A673 (cell line): ENCODE results near the gene FNDC3B. TPM values are rescaled to one million over a fixed set of nuclear protein-coding genes. Genes with fewer than 3 reads are reported as not detected.

Experiments used
- BruUV-seq: library from RNA; stranded (reverse); fragments of 400-500 nt; replicated peaks from 2 replicates; lab custom pipeline; 2021; lab: Mats Ljungman, UMichigan
- CTCF ChIA-PET: fragments of 300-600 bp; sonication (Branson Sonifier 250); formaldehyde crosslinking; loops from one replicate; lab custom pipeline; 2022; ENCODE audit warnings: antibody characterized with exemption; lab: Charles Lee
- POLR2A ChIA-PET: fragments of 300-600 bp; sonication (Branson Sonifier 250); formaldehyde crosslinking; loops from one replicate; lab custom pipeline; 2022; ENCODE audit warnings: antibody characterized with exemption; ENCODE audit not compliant: low non-redundant PET; lab: Charles Lee
- DNase-seq: peaks from one replicate; pipeline ENCODE4 v3.0.0-alpha.2; 2015; ENCODE audit warnings: low spot score
- H3K27ac ChIP-seq: fragments of 200-600 bp; sonication (generic); 2 replicates; pipeline ENCODE4 v1.5.1; 2016; ENCODE audit warnings: mixed run types, low read depth, mild to moderate bottlenecking, mixed read lengths, antibody characterized with exemption, low read length; ENCODE audit not compliant: poor library complexity, severe bottlenecking
- H3K27me3 ChIP-seq: fragments of 200-600 bp; sonication (generic); replicated peaks from 2 replicates; pipeline ENCODE4 v1.6.1; 2017; ENCODE audit warnings: mixed run types, low read depth, mild to moderate bottlenecking, mixed read lengths, antibody characterized with exemption, low read length; ENCODE audit not compliant: insufficient read depth, poor library complexity
- H3K36me3 ChIP-seq: fragments of 200-600 bp; sonication (generic); 2 replicates; pipeline ENCODE4 v1.6.1; 2016; ENCODE audit warnings: mixed run types, mild to moderate bottlenecking, mixed read lengths, antibody characterized with exemption, low read length; ENCODE audit not compliant: insufficient read depth, poor library complexity, severe bottlenecking
- H3K4me1 ChIP-seq: fragments of 200-600 bp; sonication (generic); 2 replicates; pipeline ENCODE4 v1.6.1; 2017; ENCODE audit warnings: mixed run types, mild to moderate bottlenecking, mixed read lengths, antibody characterized with exemption, low read length; ENCODE audit not compliant: insufficient read depth, poor library complexity, severe bottlenecking
- H3K4me3 ChIP-seq: fragments of 200-600 bp; sonication (generic); 2 replicates; pipeline ENCODE4 v1.5.1; 2016; ENCODE audit warnings: low read depth, mixed run types, mild to moderate bottlenecking, mixed read lengths, low read length; ENCODE audit not compliant: poor library complexity, severe bottlenecking
- H3K9me3 ChIP-seq: fragments of 200-600 bp; sonication (generic); 2 replicates; pipeline ENCODE4 v1.6.1; 2016; ENCODE audit warnings: mixed run types, low read depth, mild to moderate bottlenecking, mixed read lengths, antibody characterized with exemption, low read length; ENCODE audit not compliant: poor library complexity, severe bottlenecking
- CTCF ChIP-seq: fragments of 300-800, 200-600 bp; sonication (generic); conservative IDR thresholded peaks from 2 replicates; pipeline ENCODE4 v1.5.1; 2017; ENCODE audit warnings: low read depth, mild to moderate bottlenecking, antibody characterized with exemption, low read length, moderate library complexity, mixed read lengths
- EZH2 ChIP-seq: fragments of 200-600 bp; sonication (generic); IDR thresholded peaks from 2 replicates; pipeline ENCODE4 v1.6.1; 2017; ENCODE audit warnings: borderline replicate concordance, low read depth, mild to moderate bottlenecking, mixed read lengths, antibody characterized with exemption, low read length; ENCODE audit not compliant: poor library complexity, severe bottlenecking
- intact Hi-C: fragments of 100-400 bp; cut with micrococcal nuclease; formaldehyde crosslinking; loops from one replicate; pipeline ENCODE4 v1.10.0; 2022; ENCODE audit not compliant: unreplicated experiment
- total RNA-seq: library from RNA; stranded (reverse); gene quantifications from 2 replicates; pipeline ENCODE4 v1.2.3, GENCODE V29; 2021

The FNDC3B gene
- total RNA-seq, 1 experiment from 2014 or later: 50.8 TPM

GRCh38 chr3:172201870-172202236 lies 162.5 kb downstream of the FNDC3B start:
- DNase-seq: peak; percentile 54
- no TSS peak for BruUV-seq
- H3K27ac ChIP-seq: peak overlapping the region; percentile 81
- peaks cover 32% of the 10 kb centered on the region for H3K4me1 ChIP-seq
- H3K27me3 ChIP-seq: no peaks in the 10 kb centered on the region
- TF ChIP-seq EZH2 (no peak), CTCF (no peak; the same call in 1 of the 2 replicates)
- no peaks in the 10 kb centered on the region for H3K36me3 ChIP-seq
- CTCF ChIA-PET: interaction anchor here (0.5 to 1.1 kb wide), 2 partner anchors 26 to 71 kb away, joined by 4 to 7 read pairs; no protein-coding TSS in a partner anchor
- intact Hi-C loops: no loop called here
- no peak overlapping the region for H3K4me3 ChIP-seq
- POLR2A ChIA-PET: no interaction called here
- peaks cover 8% of the 10 kb centered on the region for H3K9me3 ChIP-seq

GRCh38 chr3:172202797-172203196 lies 163.4 kb downstream of the FNDC3B start:
- CTCF ChIA-PET: no interaction called here
- POLR2A ChIA-PET: no interaction called here
- Histone ChIP-seq H3K27ac (no peak overlapping the region), H3K9me3 (peaks cover 8% of the 10 kb centered on the region), H3K4me3 (no peak overlapping the region), H3K36me3 (no peaks in the 10 kb centered on the region), H3K27me3 (no peaks in the 10 kb centered on the region), H3K4me1 (peaks cover 32% of the 10 kb centered on the region)
- BruUV-seq: no TSS peak
- TF ChIP-seq EZH2 (no peak), CTCF (no peak)
- intact Hi-C loops: no loop called here
- DNase-seq: no peak

- no peak overlapping the region for H3K27ac ChIP-seq
- TF ChIP-seq EZH2: no peak
- TF ChIP-seq CTCF: no peak
- no peak for DNase-seq
- peaks cover 32% of the 10 kb centered on the region for H3K4me1 ChIP-seq
- intact Hi-C loops: no loop called here
- peaks cover 8% of the 10 kb centered on the region for H3K9me3 ChIP-seq
- H3K36me3 ChIP-seq: no peaks in the 10 kb centered on the region
- POLR2A ChIA-PET: no interaction called here
- CTCF ChIA-PET: no interaction called here
- no peak overlapping the region for H3K4me3 ChIP-seq
- H3K27me3 ChIP-seq: no peaks in the 10 kb centered on the region
- BruUV-seq: no TSS peak
Observed at GRCh38 chr3:172203522-172204258, 164.3 kb downstream of the FNDC3B start.
